Measurements from ENCODE around the gene FKBP8.

The FKBP8 gene

DNA sequence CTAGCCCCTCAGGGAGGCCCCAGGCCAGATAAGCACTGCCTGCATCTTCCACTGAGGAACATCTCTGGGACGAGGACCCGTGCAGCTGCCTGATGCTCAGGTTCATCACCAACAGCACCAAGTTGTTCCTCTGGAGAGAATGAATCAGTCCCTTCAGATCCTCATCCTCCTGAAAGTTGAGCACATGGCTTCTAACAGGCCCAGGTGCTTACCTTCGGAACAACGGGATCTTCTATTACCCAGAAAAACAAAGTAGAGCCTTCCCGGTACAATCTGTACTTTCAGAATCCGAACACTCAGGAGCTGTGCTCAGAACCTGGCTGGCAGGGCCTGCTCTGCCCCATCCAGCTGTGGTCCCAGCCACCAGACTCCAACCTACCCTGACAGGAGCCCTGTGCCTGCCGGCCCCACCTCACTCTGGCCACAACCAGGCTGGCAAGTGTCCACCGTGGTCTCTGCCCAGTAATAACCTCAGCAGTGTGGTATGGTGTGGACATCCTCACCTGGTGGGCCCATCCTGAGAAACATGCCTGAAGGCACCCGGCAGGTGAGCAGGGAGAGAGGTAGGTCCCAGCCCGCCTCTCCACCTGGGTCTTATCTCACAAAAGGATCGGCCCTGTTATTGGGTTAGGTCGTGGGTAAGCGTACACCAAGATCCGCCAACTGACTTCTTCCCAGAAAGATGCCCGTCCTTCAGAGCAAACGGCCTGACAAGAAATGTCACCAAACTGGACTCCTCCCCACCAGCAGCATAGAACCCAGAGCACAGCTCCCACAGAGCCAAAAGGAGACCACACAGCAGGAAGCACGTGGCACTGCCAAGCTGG is 55.6 kb downstream of the FKBP8 start:
- Histone ChIP-seq H3K27me3 (replicated peaks; ENCODE audit: control insufficient read depth, insufficient read depth, low read length, poor library complexity, severe bottlenecking) (no peaks in the 10 kb centered on the region), H3K9me3 (ENCODE audit: control insufficient read depth, low read length) (no peaks in the 10 kb centered on the region), H3K4me1 (ENCODE audit: control insufficient read depth, insufficient read depth, low read length, poor library complexity, severe bottlenecking) (peaks cover 39% of the 10 kb centered on the region), H3K36me3 (ENCODE audit: control insufficient read depth, insufficient read depth, low read length) (no peaks in the 10 kb centered on the region), H3K27ac (ENCODE audit: insufficient read depth, low read length, poor library complexity, severe bottlenecking) (no peak overlapping the region), H3K4me3 (ENCODE audit: insufficient read depth, low read depth, low read length, poor library complexity, severe bottlenecking) (no peak overlapping the region)
- no peak for DNase-seq

GRCh38 chr19:18486746-18487145 is 56.6 kb downstream of the FKBP8 start:
- H3K9me3 ChIP-seq (ENCODE audit: control insufficient read depth, low read length) = no peaks in the 10 kb centered on the region
- H3K36me3 ChIP-seq (ENCODE audit: control insufficient read depth, insufficient read depth, low read length) = no peaks in the 10 kb centered on the region
- no peaks in the 10 kb centered on the region for H3K27me3 ChIP-seq (replicated peaks; ENCODE audit: control insufficient read depth, insufficient read depth, low read length, poor library complexity, severe bottlenecking)
- H3K27ac ChIP-seq (ENCODE audit: insufficient read depth, low read length, poor library complexity, severe bottlenecking) = no peak overlapping the region
- H3K4me3 ChIP-seq (ENCODE audit: insufficient read depth, low read depth, low read length, poor library complexity, severe bottlenecking) = no peak overlapping the region
- no peak for DNase-seq
- H3K4me1 ChIP-seq (ENCODE audit: control insufficient read depth, insufficient read depth, low read length, poor library complexity, severe bottlenecking) = peaks cover 39% of the 10 kb centered on the region

DNA sequence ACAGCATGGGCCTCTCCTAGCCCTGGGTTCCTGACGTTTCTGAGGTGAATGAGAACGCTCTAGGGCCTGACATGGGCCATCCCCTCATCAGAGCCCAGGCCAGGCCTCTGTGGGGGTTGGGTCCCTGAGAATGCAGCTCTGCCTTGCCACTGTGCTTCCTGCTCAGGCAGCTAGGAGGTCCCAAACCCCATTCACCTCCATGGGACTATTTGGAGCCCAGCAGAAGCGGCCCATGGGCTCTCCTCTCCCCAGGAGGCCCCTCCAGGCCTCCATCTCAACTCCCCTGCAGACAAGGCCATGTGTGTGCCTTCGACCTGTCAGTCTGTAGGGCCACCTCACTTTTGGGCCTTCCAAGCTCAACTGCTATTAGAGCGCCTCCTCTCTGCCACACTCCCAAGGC is 58.4 kb downstream of the FKBP8 start:
- no peaks in the 10 kb centered on the region for H3K9me3 ChIP-seq (ENCODE audit: control insufficient read depth, low read length)
- H3K27me3 ChIP-seq (replicated peaks; ENCODE audit: control insufficient read depth, insufficient read depth, low read length, poor library complexity, severe bottlenecking) = no peaks in the 10 kb centered on the region
- H3K4me3 ChIP-seq (ENCODE audit: insufficient read depth, low read depth, low read length, poor library complexity, severe bottlenecking) = no peak overlapping the region
- no peaks in the 10 kb centered on the region for H3K36me3 ChIP-seq (ENCODE audit: control insufficient read depth, insufficient read depth, low read length)
- H3K4me1 ChIP-seq (ENCODE audit: control insufficient read depth, insufficient read depth, low read length, poor library complexity, severe bottlenecking) = peaks cover 38% of the 10 kb centered on the region
- H3K27ac ChIP-seq (ENCODE audit: insufficient read depth, low read length, poor library complexity, severe bottlenecking) = no peak overlapping the region
- DNase-seq = no peak

DNA sequence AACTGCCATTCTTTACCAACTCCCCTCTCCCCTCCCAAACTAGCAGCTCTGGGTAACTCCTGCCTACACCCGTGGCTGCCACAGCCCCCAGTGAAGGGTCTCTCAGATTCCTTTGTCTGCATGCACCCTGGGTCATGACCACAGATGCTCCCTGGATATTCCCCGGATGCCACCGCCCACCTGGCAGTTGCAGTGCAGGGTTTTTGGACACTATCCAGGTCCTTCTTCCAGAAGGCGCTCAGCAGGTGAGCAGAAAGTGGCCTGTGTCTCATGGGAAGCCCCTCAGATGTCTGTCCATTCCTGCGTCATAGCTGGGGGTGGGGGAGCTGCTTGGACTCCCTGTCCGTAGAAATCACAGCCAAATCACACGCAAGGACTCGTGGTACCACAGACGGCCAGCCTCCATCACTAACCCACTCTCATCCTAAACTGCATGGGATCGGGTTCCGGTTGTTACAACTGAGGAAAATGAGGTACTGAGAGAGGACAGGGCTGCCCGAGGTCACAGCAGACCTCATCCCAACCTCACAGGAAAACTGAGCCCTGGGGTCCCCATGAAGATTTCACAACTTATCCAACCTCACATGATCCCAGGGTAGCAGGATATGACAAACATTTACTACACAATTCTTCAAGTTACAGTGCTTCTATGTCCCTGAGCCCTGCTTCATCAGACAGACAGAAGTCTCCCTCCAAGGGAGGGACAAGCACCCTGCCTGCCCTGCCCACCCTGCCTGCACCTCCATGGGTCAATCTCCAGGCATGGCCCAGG is 60.1 kb downstream of the FKBP8 start:
- DNase-seq = no peak
- Histone ChIP-seq H3K27ac (ENCODE audit: insufficient read depth, low read length, poor library complexity, severe bottlenecking) (no peak overlapping the region), H3K4me3 (ENCODE audit: insufficient read depth, low read depth, low read length, poor library complexity, severe bottlenecking) (no peak overlapping the region), H3K27me3 (replicated peaks; ENCODE audit: control insufficient read depth, insufficient read depth, low read length, poor library complexity, severe bottlenecking) (no peaks in the 10 kb centered on the region), H3K36me3 (ENCODE audit: control insufficient read depth, insufficient read depth, low read length) (no peaks in the 10 kb centered on the region), H3K4me1 (ENCODE audit: control insufficient read depth, insufficient read depth, low read length, poor library complexity, severe bottlenecking) (peaks cover 51% of the 10 kb centered on the region), H3K9me3 (ENCODE audit: control insufficient read depth, low read length) (no peaks in the 10 kb centered on the region)
